ENCODE data around the gene PTPRN2. TPM values are rescaled to one million over a fixed set of nuclear protein-coding genes. Genes with fewer than 3 reads are reported as not detected.

The PTPRN2 gene
- total and polyA plus RNA-seq, 2 donors (not counting 3 experiments of a cell fraction or from before 2014, with no cell fraction given): 0.62 to 0.88 TPM

- no peak for DNase-seq (ENCODE audit: low read depth, low spot score)
- no peaks in the 10 kb centered on the region for H3K9me3 ChIP-seq (replicated peaks; ENCODE audit: control insufficient read depth, insufficient read depth, low read length)
- intact Hi-C loops (cut with micrococcal nuclease): no loop called here
- H3K9ac ChIP-seq (replicated peaks; ENCODE audit: extremely low read depth, insufficient read depth, low read length): no peak overlapping the region
- dilution Hi-C loops (cut with MboI; ENCODE audit: extremely low pct_ligation_motif_present, low sequenced_read_pairs): no loop called here
- no peak for TF ChIP-seq JUN (IDR thresholded peaks at IDR 0.05; ENCODE audit: borderline replicate concordance, insufficient read depth, insufficient read length, low read depth)
- no peak for TF ChIP-seq FOS (IDR thresholded peaks at IDR 0.05; ENCODE audit: borderline replicate concordance, insufficient read depth, low read length)
- TF ChIP-seq POLR2A (IDR thresholded peaks at IDR 0.05; ENCODE audit: low read depth, low read length): no peak
- TF ChIP-seq CTCF (IDR thresholded peaks at IDR 0.05; ENCODE audit: extremely low read depth in 1 of 2, insufficient read depth in 1 of 2, low read depth in 1 of 2, low read length in 2 of 2): no peak
- no peak for TF ChIP-seq EZH2 (IDR thresholded peaks at IDR 0.05; ENCODE audit: borderline replicate concordance, low read depth, low read length, severe bottlenecking)
- no peak for TF ChIP-seq POLR2AphosphoS5 (IDR thresholded peaks at IDR 0.05; ENCODE audit: insufficient read depth, low read depth, low read length)
- TF ChIP-seq GATA2 (IDR thresholded peaks at IDR 0.05; ENCODE audit: insufficient read depth, insufficient read length, low read depth, low read length): no peak
- TF ChIP-seq MAX (IDR thresholded peaks at IDR 0.05; ENCODE audit: insufficient read depth, insufficient read length): no peak
- TF ChIP-seq MYC (IDR thresholded peaks at IDR 0.05; ENCODE audit: low read depth, low read length): no peak
- H3K9me1 ChIP-seq (replicated peaks; ENCODE audit: control insufficient read depth, extremely low read depth, insufficient read depth, low read length): no peaks in the 10 kb centered on the region
- no peaks in the 10 kb centered on the region for H3K79me2 ChIP-seq (ENCODE audit: control insufficient read depth, insufficient read depth, low read length)
- no TSS peak for BruUV-seq (replicated peaks)
- H3K27me3 ChIP-seq (ENCODE audit: control insufficient read depth in 2 of 2, insufficient read depth in 2 of 2, low read length in 2 of 2): no peaks in the 10 kb centered on the region
- no peak overlapping the region for H3K27ac ChIP-seq (ENCODE audit: insufficient read depth, low read depth, low read length)
- H4K20me1 ChIP-seq (replicated peaks; ENCODE audit: control insufficient read depth, extremely low read depth, insufficient read depth, low read length): no peaks in the 10 kb centered on the region
- H3K4me2 ChIP-seq (ENCODE audit: insufficient read depth, low read length): no peak overlapping the region
- ChIA-PET POLR2A (no interaction called here), CTCF (no interaction called here)
- no peaks in the 10 kb centered on the region for H3K36me3 ChIP-seq (ENCODE audit: control insufficient read depth in 2 of 2, extremely low read depth in 1 of 2, insufficient read depth in 2 of 2, low read length in 2 of 2)
- no peak overlapping the region for H3K4me3 ChIP-seq (replicated peaks in 1 of 3; ENCODE audit: insufficient read depth in 1 of 3, low read depth in 1 of 3, low read length in 3 of 3)
- FAIRE-seq: no peak
- no peak overlapping the region for H2AFZ ChIP-seq (ENCODE audit: low read depth, low read length)
- H3K4me1 ChIP-seq (ENCODE audit: control insufficient read depth, extremely low read depth, insufficient read depth, low read length): no peaks in the 10 kb centered on the region
These were observed 1005.9 kb downstream of the PTPRN2 start for GRCh38 chr7:157581740-157582139.

Measured in endothelial cell of umbilical vein (primary cell).